Heart left ventricle (tissue), 13 donors: ENCODE data around the gene TMC7.
A peak's percentile ranks its signal among the peaks of the same experiment; 100 is the strongest.

ENCODE experiments used
- POLR2A ChIP-seq, 2 donors: fragments of 450-650 bp; IDR thresholded peaks; one replicate each; pipeline ENCODE4 v1.6.1; 2017; ENCODE audit warnings: antibody characterized with exemption in 2 of 2, mild to moderate bottlenecking in 2 of 2, moderate library complexity in 2 of 2
- TF ChIP-seq, protein P1 (sequence below), 12 donors: fragments of 200-600 bp; sonication (generic) in 4 of 12; IDR thresholded peaks; one replicate each; pipeline versions ENCODE4 v1.5.0 to v1.8.0; 2018 to 2022; ENCODE audit warnings: antibody characterized with exemption in 12 of 12, mild to moderate bottlenecking in 5 of 12
- donor health status: ischemic (EF 13 %, LVEDD 7.1; RV severe dilation, severe dysfunction).
- donor health status: DM: no; HTN: yes; CAD: no.
- donor health status: DM: no; HTN: no; CAD: no.
- donor health status: ischemic (EF 25% LVEDD 6.9; RV normal size, moderate dysfunction).
- donor health status: ischemic (EF 25% LVEDD 5.7; RV mildly dilated, moderate dysfunction).
- donor health status: ischemic (EF 35%, LVEDD 5.7; RV mildly dilated, moderate dysfunction).
- donor health status: nonischemic (EF 11% LVEDD 7.7; RV severe dilation, severe dysfunction).
- donor health status: DM: yes; HTN: yes; CAD: no.
- donor health status: PGD.
- donor health status: ischemic (EF 29% LVEDD 5.4; RV normal size, mild dysfunction).
- donor health status: nonischemic (EF 23%, LVEDD 6.1; RV moderate dilation, normal function).

DNA sequence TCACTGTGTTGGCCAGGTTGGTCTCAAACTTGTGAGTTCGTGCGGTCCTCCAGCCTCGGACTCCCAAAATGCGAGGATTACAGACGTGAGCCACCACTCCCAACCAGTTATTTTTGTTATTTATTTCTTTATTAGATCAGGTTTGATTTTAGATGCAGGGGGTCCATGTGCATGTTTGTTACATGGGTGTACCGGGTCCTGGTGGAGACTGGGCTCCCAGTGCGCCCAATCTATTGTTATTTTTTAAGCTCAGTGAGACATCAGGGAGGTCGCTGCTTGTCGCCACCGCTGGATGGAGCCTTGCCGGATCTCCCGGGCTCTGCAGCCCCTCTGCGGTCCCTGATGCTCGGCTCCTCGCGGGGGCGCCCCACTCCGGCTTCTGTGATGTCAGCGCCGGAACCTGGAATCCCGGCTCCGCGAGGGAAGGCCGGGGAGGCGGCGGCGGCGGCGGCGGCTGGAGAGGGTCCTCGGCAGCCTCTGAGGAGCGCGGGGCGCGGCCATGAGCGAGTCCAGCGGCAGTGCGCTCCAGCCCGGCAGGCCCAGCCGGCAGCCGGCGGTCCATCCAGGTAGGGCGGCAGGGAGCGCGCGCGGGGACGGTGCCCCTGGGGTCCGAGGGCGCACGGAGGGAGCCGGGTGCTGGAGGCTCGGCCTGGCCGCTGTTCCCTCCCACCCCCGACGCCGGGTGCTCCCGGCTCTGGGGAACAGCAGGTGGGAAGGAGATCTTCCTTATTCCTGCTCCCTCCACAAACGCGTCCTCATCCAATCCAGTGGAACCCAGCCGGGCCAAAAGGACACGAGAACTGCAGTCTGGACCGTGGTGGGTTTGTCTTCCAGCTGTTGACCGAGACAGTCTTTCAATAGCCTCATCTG, at the start of gene TMC7:
- TF ChIP-seq POLR2A (IDR thresholded peaks at IDR 0.05): peak in 1 of 2 donors; percentile 36
- TF ChIP-seq, protein P1, sequence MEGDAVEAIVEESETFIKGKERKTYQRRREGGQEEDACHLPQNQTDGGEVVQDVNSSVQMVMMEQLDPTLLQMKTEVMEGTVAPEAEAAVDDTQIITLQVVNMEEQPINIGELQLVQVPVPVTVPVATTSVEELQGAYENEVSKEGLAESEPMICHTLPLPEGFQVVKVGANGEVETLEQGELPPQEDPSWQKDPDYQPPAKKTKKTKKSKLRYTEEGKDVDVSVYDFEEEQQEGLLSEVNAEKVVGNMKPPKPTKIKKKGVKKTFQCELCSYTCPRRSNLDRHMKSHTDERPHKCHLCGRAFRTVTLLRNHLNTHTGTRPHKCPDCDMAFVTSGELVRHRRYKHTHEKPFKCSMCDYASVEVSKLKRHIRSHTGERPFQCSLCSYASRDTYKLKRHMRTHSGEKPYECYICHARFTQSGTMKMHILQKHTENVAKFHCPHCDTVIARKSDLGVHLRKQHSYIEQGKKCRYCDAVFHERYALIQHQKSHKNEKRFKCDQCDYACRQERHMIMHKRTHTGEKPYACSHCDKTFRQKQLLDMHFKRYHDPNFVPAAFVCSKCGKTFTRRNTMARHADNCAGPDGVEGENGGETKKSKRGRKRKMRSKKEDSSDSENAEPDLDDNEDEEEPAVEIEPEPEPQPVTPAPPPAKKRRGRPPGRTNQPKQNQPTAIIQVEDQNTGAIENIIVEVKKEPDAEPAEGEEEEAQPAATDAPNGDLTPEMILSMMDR (IDR thresholded peaks at IDR 0.05): peak; percentile 53 to 91 (median 78)
